ENCODE measurements around the gene CDC73.
"Not testable (repeated sequence)": the region's sequence is repeated elsewhere in the genome, so short reads cannot be mapped to it uniquely, and the experiment has no call there.

The CDC73 gene

GRCh38 chr1:193240609-193241008 is 118.8 kb downstream of the CDC73 start:
- no peak for DNase-seq

- peak in 1 of 2 donors; percentile 22 for DNase-seq
These were observed 119.4 kb downstream of the CDC73 start for GRCh38 chr1:193241132-193241827.

GRCh38 chr1:193242000-193242399 is 120.2 kb downstream of the CDC73 start:
- no peak for DNase-seq

DNA sequence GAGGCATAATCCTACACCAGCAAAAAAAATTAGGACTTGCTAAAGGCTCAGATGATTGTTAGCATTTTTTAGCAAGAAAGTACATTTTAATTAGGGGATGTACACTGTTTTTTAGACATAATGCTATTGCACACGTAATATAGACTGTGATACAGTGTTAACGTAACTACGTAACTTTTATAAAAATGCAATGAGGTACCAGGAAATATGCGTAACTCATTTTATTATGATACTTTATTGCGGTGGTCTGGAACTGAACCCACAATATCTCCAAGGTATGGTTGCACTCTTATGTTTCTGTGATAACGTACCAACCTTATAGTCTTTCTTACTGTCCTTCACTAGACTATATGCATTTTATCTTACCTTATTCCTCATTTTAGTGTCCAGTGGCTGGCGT is 127.4 kb downstream of the CDC73 start:
- no peak for DNase-seq

DNA sequence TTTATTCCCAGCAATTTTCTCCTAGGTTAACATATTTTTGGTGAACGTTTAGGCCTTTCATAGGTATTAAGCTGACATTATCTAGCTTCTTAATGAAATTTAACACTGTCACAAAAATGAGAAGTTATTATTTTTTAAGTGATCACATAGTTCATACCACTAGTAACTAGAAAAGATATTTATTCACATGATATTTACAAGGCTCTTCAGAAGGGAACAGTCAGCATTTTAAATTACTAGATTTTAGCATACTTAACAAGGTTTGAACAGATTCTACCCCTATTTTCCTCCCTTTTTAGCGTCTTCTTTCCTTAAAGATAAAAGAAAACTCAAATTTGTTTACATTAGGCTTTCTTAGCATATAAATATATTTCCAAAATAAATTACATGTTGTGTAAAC is 130.1 kb downstream of the CDC73 start:
- no peak for DNase-seq

DNA sequence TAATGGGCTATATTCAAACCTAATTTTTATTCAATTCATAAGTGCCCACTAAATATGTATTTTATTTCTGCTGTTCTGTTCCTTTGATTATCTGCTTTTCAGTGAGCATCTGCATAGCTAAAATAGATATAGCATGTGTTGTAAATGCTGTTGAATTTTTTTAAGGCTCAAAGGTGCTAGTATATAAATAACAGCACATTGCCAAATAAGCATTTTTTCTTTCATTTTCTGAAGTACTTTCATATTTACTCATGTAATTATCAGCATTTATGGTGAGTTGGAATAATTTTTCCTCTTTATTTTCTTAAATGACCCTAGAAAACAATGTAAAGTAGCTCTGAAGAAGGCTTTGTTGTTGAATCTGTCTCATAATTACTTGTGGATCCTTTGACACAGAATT is 134.2 kb downstream of the CDC73 start:
- no peak for DNase-seq

GRCh38 chr1:193259636-193260035 is 137.8 kb downstream of the CDC73 start:
- no peak for DNase-seq

GRCh38 chr1:193260056-193260745 is 138.4 kb downstream of the CDC73 start:
- DNase-seq: no peak

- no peak for DNase-seq
These were observed 139.1 kb downstream of the CDC73 start for GRCh38 chr1:193260896-193261295.

GRCh38 chr1:193262661-193263060 is 140.8 kb downstream of the CDC73 start:
- DNase-seq: no peak

DNA sequence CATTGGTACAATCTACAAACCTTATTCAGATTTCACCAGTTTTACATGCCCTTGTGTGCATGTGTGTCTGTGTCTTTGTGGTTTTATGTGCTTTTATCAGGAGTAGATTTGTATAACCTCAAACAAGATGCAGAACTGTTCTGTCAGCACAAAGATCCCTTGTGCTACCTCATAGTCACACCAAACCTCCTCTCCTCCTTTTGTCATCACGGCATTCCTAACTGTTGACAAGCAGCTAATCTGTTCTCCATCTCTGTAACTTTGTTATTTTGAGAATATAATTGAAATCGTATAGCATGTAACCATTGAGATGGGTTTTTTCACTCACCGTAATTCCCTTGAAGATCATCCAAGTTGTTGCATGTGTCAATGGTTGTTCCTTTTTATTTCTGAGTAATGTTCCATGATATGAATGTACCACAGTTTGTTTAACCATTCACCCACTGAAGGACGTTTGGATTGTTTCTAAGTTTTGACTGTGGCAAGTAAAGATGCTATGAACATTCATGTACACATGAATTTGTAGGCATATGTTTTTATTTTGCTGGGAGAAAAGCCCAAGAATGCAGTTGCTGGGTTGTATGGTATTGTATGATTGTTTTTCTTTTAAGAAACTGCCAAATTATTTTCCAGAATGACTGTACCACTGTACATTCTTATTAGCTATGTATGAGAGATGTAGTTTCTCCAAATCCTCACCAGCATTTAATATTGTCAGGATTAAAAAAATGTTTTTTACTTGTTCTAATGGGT is 142.7 kb downstream of the CDC73 start:
- DNase-seq: no peak

- no peak for DNase-seq
These were observed 143.9 kb downstream of the CDC73 start for GRCh38 chr1:193265716-193266115.

- not testable (repeated sequence) for DNase-seq
These were observed 145.0 kb downstream of the CDC73 start for GRCh38 chr1:193266794-193267193.

DNA sequence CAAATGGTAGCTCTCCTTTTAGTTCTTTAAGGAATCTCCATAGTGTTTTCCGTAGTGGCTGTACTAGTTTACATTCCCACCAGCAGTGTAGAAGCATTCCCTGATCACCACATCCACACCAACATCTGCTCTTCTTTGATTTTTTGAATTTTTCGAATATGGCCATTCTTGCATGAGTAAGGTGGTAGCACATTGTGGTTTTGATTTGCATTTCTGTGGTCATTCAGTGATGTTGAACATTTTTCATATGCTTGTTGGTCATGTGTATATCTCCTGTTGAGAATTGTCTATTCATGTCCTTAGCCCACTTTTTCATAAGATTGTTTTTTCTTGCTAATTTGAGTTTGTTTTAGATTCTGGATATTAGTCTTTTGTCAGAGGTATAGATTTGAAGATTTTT is 149.2 kb downstream of the CDC73 start:
- DNase-seq: no peak

- DNase-seq: no peak
These were observed 153.9 kb downstream of the CDC73 start for GRCh38 chr1:193275773-193276172.

- no peak for DNase-seq
These were observed 157.1 kb downstream of the CDC73 start for GRCh38 chr1:193278968-193279367.

DNA sequence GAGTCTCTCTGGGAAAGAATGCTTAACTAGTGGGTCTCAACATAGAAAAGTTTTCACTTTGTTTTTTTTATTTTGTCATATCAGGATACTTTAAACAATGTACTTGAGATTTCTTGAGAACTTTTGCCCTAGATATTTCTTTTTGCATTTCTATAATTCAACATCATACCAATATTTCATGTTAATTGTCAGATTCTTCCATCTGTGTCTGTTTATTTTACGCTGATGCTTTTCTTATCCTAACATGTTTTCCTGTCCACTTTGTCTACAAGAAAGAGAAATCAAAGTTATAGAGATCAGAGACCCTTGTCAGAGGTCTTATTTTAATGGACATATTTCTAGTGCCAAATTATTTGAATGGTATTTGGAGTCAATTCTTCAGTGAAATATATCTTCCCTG is 160.1 kb downstream of the CDC73 start:
- DNase-seq: no peak

GRCh38 chr1:193283016-193283415 is 161.2 kb downstream of the CDC73 start:
- DNase-seq: no peak

GRCh38 chr1:193284219-193284618 is 162.4 kb downstream of the CDC73 start:
- no peak for DNase-seq

DNA sequence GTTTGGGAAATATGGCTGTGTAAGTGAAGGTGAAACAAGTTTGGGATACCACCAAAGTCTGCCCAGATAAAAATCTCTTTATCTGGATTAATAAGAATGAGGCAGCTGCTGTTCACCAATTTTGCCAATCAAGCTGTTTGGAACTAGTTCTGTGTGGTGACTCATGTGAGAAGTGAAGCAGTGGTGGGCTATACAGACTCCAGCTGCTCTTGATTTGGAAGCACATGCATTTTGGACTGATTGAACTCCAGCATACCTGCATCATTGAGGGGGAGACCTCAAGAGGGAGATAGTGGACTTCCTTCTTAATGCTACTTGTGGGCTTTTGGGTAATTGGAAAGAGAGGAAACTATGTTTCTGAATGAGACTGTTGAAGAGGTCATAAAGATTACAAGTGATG is 163.8 kb downstream of the CDC73 start:
- DNase-seq: no peak

- DNase-seq: not testable (repeated sequence)
These were observed 166.8 kb downstream of the CDC73 start for GRCh38 chr1:193288548-193289080.

DNA sequence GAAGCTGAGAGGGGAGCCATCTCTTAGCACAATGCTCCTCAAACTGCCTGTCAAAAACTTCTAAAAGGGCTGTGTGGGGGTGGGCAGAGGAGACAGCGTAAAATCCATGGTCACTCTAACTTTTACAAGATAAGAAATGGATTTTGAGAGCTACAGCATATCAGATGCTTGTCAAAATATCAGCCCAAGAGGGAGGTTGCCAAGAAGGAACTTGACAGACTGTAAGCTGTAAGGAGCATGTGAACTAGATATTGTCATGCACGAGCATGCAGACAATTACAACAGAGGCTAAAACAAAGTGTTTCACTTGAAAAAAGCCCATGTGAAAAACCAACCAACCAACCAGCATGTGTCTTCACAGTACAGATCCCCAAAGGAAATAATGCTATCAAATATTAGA is 171.9 kb downstream of the CDC73 start:
- DNase-seq: no peak

- no peak for DNase-seq
These were observed 177.2 kb downstream of the CDC73 start for GRCh38 chr1:193299038-193299437.

GRCh38 chr1:193301746-193302145 is 179.9 kb downstream of the CDC73 start:
- DNase-seq: no peak

Data from CD4-positive, alpha-beta T cell treated with Interleukin-4 for 1 hour (primary cell).